Osteocyte (in vitro differentiated cells): ENCODE results near the gene PRRG3. TPM values are rescaled to one million over a fixed set of nuclear protein-coding genes. Genes with fewer than 3 reads are reported as not detected.

Experiments used
- DNase-seq: peaks from one replicate; pipeline ENCODE4 v3.0.0; 2021; ENCODE audit warnings: mixed read lengths; ENCODE audit not compliant: unreplicated experiment; ENCODE audit errors: extremely low spot score
- H3K27ac Mint-ChIP-seq: one replicate; pipeline ENCODE4 v1.8.0; 2021; ENCODE audit warnings: mild to moderate bottlenecking, mixed read lengths; ENCODE audit not compliant: unreplicated experiment
- H3K27me3 Mint-ChIP-seq: one replicate; pipeline ENCODE4 v1.8.0; 2021; ENCODE audit warnings: mixed read lengths; ENCODE audit not compliant: unreplicated experiment
- H3K36me3 Mint-ChIP-seq: one replicate; pipeline ENCODE4 v1.8.0; 2021; ENCODE audit warnings: mixed read lengths; ENCODE audit not compliant: unreplicated experiment
- H3K4me1 Mint-ChIP-seq: one replicate; pipeline ENCODE4 v1.8.0; 2021; ENCODE audit warnings: mixed read lengths; ENCODE audit not compliant: unreplicated experiment
- H3K4me3 Mint-ChIP-seq: one replicate; pipeline ENCODE4 v1.8.0; 2021; ENCODE audit warnings: mild to moderate bottlenecking, moderate library complexity, mixed read lengths; ENCODE audit not compliant: unreplicated experiment
- H3K9me3 Mint-ChIP-seq: one replicate; pipeline ENCODE4 v1.8.0; 2021; ENCODE audit warnings: mixed read lengths; ENCODE audit not compliant: unreplicated experiment
- CTCF ChIP-seq: fragments of 200-600 bp; sonication (generic); IDR thresholded peaks from 2 replicates; pipeline ENCODE4 v1.5.0; 2021; ENCODE audit warnings: antibody characterized with exemption, mild to moderate bottlenecking, moderate library complexity
- total RNA-seq: library from RNA; stranded (reverse); gene quantifications from 2 replicates; pipeline ENCODE4 v1.2.1, GENCODE V29; 2021

Gene PRRG3
- total RNA-seq, 1 donor from 2014 or later: not detected

GRCh38 chrX:151746502-151746901, 51.2 kb downstream of the PRRG3 start:
- H3K9me3 Mint-ChIP-seq: peaks cover 44% of the 10 kb centered on the region
- DNase-seq: no peak
- no peak overlapping the region for H3K4me3 Mint-ChIP-seq
- H3K36me3 Mint-ChIP-seq: no peaks in the 10 kb centered on the region
- TF ChIP-seq CTCF: no peak
- H3K27me3 Mint-ChIP-seq: no peaks in the 10 kb centered on the region
- no peaks in the 10 kb centered on the region for H3K4me1 Mint-ChIP-seq
- H3K27ac Mint-ChIP-seq: no peak overlapping the region

GRCh38 chrX:151750511-151750910, 55.3 kb downstream of the PRRG3 start:
- Mint-ChIP-seq H3K27me3 (no peaks in the 10 kb centered on the region), H3K4me1 (no peaks in the 10 kb centered on the region), H3K9me3 (peaks cover 28% of the 10 kb centered on the region), H3K4me3 (no peak overlapping the region), H3K36me3 (no peaks in the 10 kb centered on the region), H3K27ac (no peak overlapping the region)
- TF ChIP-seq CTCF: no peak
- DNase-seq: peak; percentile 63

- Mint-ChIP-seq H3K9me3 (peaks cover 21% of the 10 kb centered on the region), H3K36me3 (no peaks in the 10 kb centered on the region), H3K27me3 (no peaks in the 10 kb centered on the region), H3K27ac (no peak overlapping the region), H3K4me3 (no peak overlapping the region), H3K4me1 (no peaks in the 10 kb centered on the region)
- DNase-seq: peak; percentile 54
- TF ChIP-seq CTCF: no peak
Measured at GRCh38 chrX:151752847-151753246, 57.6 kb downstream of the PRRG3 start.

- no peaks in the 10 kb centered on the region for H3K4me1 Mint-ChIP-seq
- H3K9me3 Mint-ChIP-seq: peaks cover 26% of the 10 kb centered on the region
- no peak overlapping the region for H3K27ac Mint-ChIP-seq
- no peaks in the 10 kb centered on the region for H3K27me3 Mint-ChIP-seq
- no peak overlapping the region for H3K4me3 Mint-ChIP-seq
- DNase-seq: peak; percentile 70
- peak; percentile 24 for TF ChIP-seq CTCF
- H3K36me3 Mint-ChIP-seq: no peaks in the 10 kb centered on the region
Measured at GRCh38 chrX:151753313-151754046, 58.2 kb downstream of the PRRG3 start.

- TF ChIP-seq CTCF: no peak
- no peaks in the 10 kb centered on the region for H3K4me1 Mint-ChIP-seq
- no peaks in the 10 kb centered on the region for H3K27me3 Mint-ChIP-seq
- H3K36me3 Mint-ChIP-seq: no peaks in the 10 kb centered on the region
- peak; percentile 67 for DNase-seq
- no peak overlapping the region for H3K27ac Mint-ChIP-seq
- H3K9me3 Mint-ChIP-seq: peaks cover 26% of the 10 kb centered on the region
- no peak overlapping the region for H3K4me3 Mint-ChIP-seq
Measured at GRCh38 chrX:151754047-151754429, 58.8 kb downstream of the PRRG3 start.
